ENCODE measurements around the gene PSMD6. TPM values are rescaled to one million over a fixed set of nuclear protein-coding genes. Genes with fewer than 3 reads are reported as not detected.

PSMD6 gene
- total RNA-seq, 2 experiments from 2014 or later = 119 to 126 TPM

- DNase-seq (no peak), ATAC-seq (ENCODE audit: poor library complexity) (no peak)
- no peak overlapping the region for H3K27ac ChIP-seq (ENCODE audit: low read depth in 1 of 2, low read length in 2 of 2)
- TF ChIP-seq CTCF (IDR thresholded peaks at IDR 0.05) = no peak
- H3K36me3 ChIP-seq (ENCODE audit: insufficient read depth, low read length) = no peaks in the 10 kb centered on the region
- CTCF ChIA-PET = no interaction called here
- no peak overlapping the region for H3K27ac Mint-ChIP-seq
- no peak overlapping the region for H3K4me3 ChIP-seq (ENCODE audit: low read length)
- peaks cover 8% of the 10 kb centered on the region for H3K4me1 Mint-ChIP-seq (ENCODE audit: low read depth)
- intact Hi-C loops (cut with DNase I, micrococcal nuclease) = loop anchor here in 1 of 2 experiments (5.0 kb wide), 1 partner anchor 364 kb away; no protein-coding TSS in a partner anchor
- peaks cover 13 to 14% of the 10 kb centered on the region in 2 experiments for H3K27me3 ChIP-seq (ENCODE audit: control insufficient read depth in 1 of 2, insufficient read depth in 2 of 2, low read length in 2 of 2)
- no peak overlapping the region for H3K4me3 Mint-ChIP-seq
- peaks cover 22% of the 10 kb centered on the region for H3K27me3 Mint-ChIP-seq
- no peaks in the 10 kb centered on the region for H3K36me3 Mint-ChIP-seq (ENCODE audit: low read depth)
- no peaks in the 10 kb centered on the region for H3K9me3 Mint-ChIP-seq
- peaks cover 9% of the 10 kb centered on the region for H3K4me1 ChIP-seq (ENCODE audit: insufficient read depth, low read length)
- no peaks in the 10 kb centered on the region for H3K9me3 ChIP-seq (ENCODE audit: control insufficient read depth in 1 of 2, insufficient read depth in 1 of 2, low read length in 2 of 2)
- POLR2A ChIA-PET = no interaction called here
Measured at GRCh38 chr3:64033069-64033468, 9.8 kb upstream of the PSMD6 start.

GRCh38 chr3:64031540-64032508 lies 8.5 kb upstream of the PSMD6 start:
- POLR2A ChIA-PET = interaction anchor here (0.6 kb wide), 1 partner anchor 64 kb away, joined by 3 read pairs; no protein-coding TSS in a partner anchor
- H3K9me3 Mint-ChIP-seq = no peaks in the 10 kb centered on the region
- CTCF ChIA-PET = interaction anchor here (0.6 to 2.0 kb wide), 6 partner anchors 11 to 159 kb away, joined by 3 to 9 read pairs (median 3); no protein-coding TSS in a partner anchor
- peaks cover 13 to 17% of the 10 kb centered on the region in 2 experiments for H3K27me3 ChIP-seq (ENCODE audit: control insufficient read depth in 1 of 2, insufficient read depth in 2 of 2, low read length in 2 of 2)
- no peak overlapping the region for H3K4me3 Mint-ChIP-seq
- no peak overlapping the region for H3K27ac ChIP-seq (ENCODE audit: low read depth in 1 of 2, low read length in 2 of 2)
- ATAC-seq (ENCODE audit: poor library complexity) = no peak
- intact Hi-C loops (cut with DNase I, micrococcal nuclease) = loop anchor here (2.0 to 5.0 kb wide), 2 partner anchors 365 to 367 kb away; no protein-coding TSS in a partner anchor
- TF ChIP-seq CTCF (IDR thresholded peaks at IDR 0.05) = no peak
- no peak overlapping the region for H3K27ac Mint-ChIP-seq
- no peak for DNase-seq
- H3K4me1 Mint-ChIP-seq (ENCODE audit: low read depth) = peaks cover 8% of the 10 kb centered on the region
- no peaks in the 10 kb centered on the region for H3K36me3 Mint-ChIP-seq (ENCODE audit: low read depth)
- H3K27me3 Mint-ChIP-seq = peaks cover 33% of the 10 kb centered on the region
- H3K4me3 ChIP-seq (ENCODE audit: low read length) = no peak overlapping the region
- peaks cover 9% of the 10 kb centered on the region for H3K4me1 ChIP-seq (ENCODE audit: insufficient read depth, low read length)
- no peaks in the 10 kb centered on the region for H3K36me3 ChIP-seq (ENCODE audit: insufficient read depth, low read length)
- H3K9me3 ChIP-seq (ENCODE audit: control insufficient read depth in 1 of 2, insufficient read depth in 1 of 2, low read length in 2 of 2) = no peaks in the 10 kb centered on the region

GRCh38 chr3:64030741-64031140 lies 7.4 kb upstream of the PSMD6 start:
- no peaks in the 10 kb centered on the region for H3K9me3 Mint-ChIP-seq
- peak; percentile 56 to 93 (median 66) for DNase-seq
- ChIA-PET POLR2A (no interaction called here), CTCF (interaction anchor here (0.6 to 2.0 kb wide), 6 partner anchors 10 to 158 kb away, joined by 3 to 9 read pairs (median 3); no protein-coding TSS in a partner anchor)
- Histone ChIP-seq H3K27ac (ENCODE audit: low read depth in 1 of 2, low read length in 2 of 2) (no peak overlapping the region), H3K27me3 (ENCODE audit: control insufficient read depth in 1 of 2, insufficient read depth in 2 of 2, low read length in 2 of 2) (peaks cover 13 to 17% of the 10 kb centered on the region in 2 experiments), H3K4me1 (ENCODE audit: insufficient read depth, low read length) (peaks cover 9% of the 10 kb centered on the region), H3K9me3 (ENCODE audit: control insufficient read depth in 1 of 2, insufficient read depth in 1 of 2, low read length in 2 of 2) (no peaks in the 10 kb centered on the region), H3K4me3 (ENCODE audit: low read length) (peak overlapping the region; percentile 42), H3K36me3 (ENCODE audit: insufficient read depth, low read length) (no peaks in the 10 kb centered on the region)
- intact Hi-C loops (cut with DNase I, micrococcal nuclease) = loop anchor here (1.0 to 5.0 kb wide), 3 partner anchors 367 to 454 kb away; no protein-coding TSS in a partner anchor
- peak overlapping the region; percentile 80 for H3K4me3 Mint-ChIP-seq
- H3K27ac Mint-ChIP-seq = no peak overlapping the region
- peak; percentile 98 for ATAC-seq (ENCODE audit: poor library complexity)
- peak; percentile 94 for TF ChIP-seq CTCF (IDR thresholded peaks at IDR 0.05)
- peaks cover 34% of the 10 kb centered on the region for H3K27me3 Mint-ChIP-seq
- no peaks in the 10 kb centered on the region for H3K36me3 Mint-ChIP-seq (ENCODE audit: low read depth)
- peaks cover 8% of the 10 kb centered on the region for H3K4me1 Mint-ChIP-seq (ENCODE audit: low read depth)

Data from CD4-positive, alpha-beta T cell (primary cell).